Ovary (tissue), 9 donors: ENCODE results near the gene ARMH3. TPM values are rescaled to one million over a fixed set of nuclear protein-coding genes. Genes with fewer than 3 reads are reported as not detected.

Source experiments
- DNase-seq, 5 donors: peaks; one replicate each; pipeline ENCODE4 v3.0.0-alpha.2; 2019 to 2020
- H3K27ac ChIP-seq, 2 donors: fragments of 200-600 bp; one replicate each; pipeline versions ENCODE4 v1.5.1 to v1.8.0; 2019 to 2022
- H3K27me3 ChIP-seq: fragments of 200-600 bp; one replicate; pipeline ENCODE4 v1.8.0; 2022
- H3K36me3 ChIP-seq: fragments of 200-600 bp; sonication (generic); one replicate; pipeline ENCODE4 v1.5.1; 2019
- H3K4me1 ChIP-seq: one replicate; pipeline ENCODE4 v1.8.1; 2013; ENCODE audit warnings: mild to moderate bottlenecking, moderate library complexity; ENCODE audit not compliant: insufficient read depth
- H3K4me3 ChIP-seq: fragments of 200-600 bp; sonication (generic); one replicate; pipeline ENCODE4 v1.5.1; 2017
- H3K9me3 ChIP-seq, 2 donors: fragments of 200-600 bp in 1 of 2; sonication (generic) in 1 of 2; one replicate each; pipeline versions ENCODE4 v1.5.1 to v1.8.1; 2013 to 2019; ENCODE audit warnings: mild to moderate bottlenecking in 1 of 2, moderate library complexity in 1 of 2
- CTCF ChIP-seq, 3 donors: fragments of 450-650 bp in 2 of 3; fragments of 200-600 bp in 1 of 3; IDR thresholded peaks; one replicate each; pipeline versions ENCODE4 v1.5.1 to v1.8.0; 2016 to 2022; ENCODE audit warnings: antibody characterized with exemption in 3 of 3, mild to moderate bottlenecking in 1 of 3
- EP300 ChIP-seq: sonication (generic); formaldehyde crosslinking; IDR thresholded peaks from one replicate; pipeline ENCODE4 v1.6.1; 2017; ENCODE audit warnings: antibody characterized with exemption
- POLR2A ChIP-seq: fragments of 450-650 bp; IDR thresholded peaks from one replicate; pipeline ENCODE4 v1.6.1; 2017; ENCODE audit warnings: antibody characterized with exemption, mild to moderate bottlenecking, moderate library complexity
- WGBS, 3 donors: extraction: QIAGEN DNeasy Blood & Tissue Kit in 1 of 3; methylation state at CpG; one replicate each; pipeline versions ENCODE4 v1.1.5 to v1.1.7; 2013 to 2017; 5-methylcytosine and 5-hydroxymethylcytosine counted together
- intact Hi-C, 4 donors: fragments of 100-400 bp; cut with DNase I; formaldehyde crosslinking; loops; one replicate each; pipeline versions ENCODE4 v1.11.0 to v1.15.1; 2022 to 2023
- polyA plus RNA-seq, 2 donors: library from polyadenylated mRNA; stranded (reverse); fragments of 200-250 nt in 1 of 2; fragments of 350-450 nt in 1 of 2; fragmentation: Illumina TruSeq in 1 of 2; extraction: RNeasy Lipid Tissue Mini Kit (QIAGEN cat#74804) in 1 of 2; gene quantifications; one replicate each; pipeline ENCODE4 v1.2.3, GENCODE V29; 2013 to 2014
- total RNA-seq, 7 donors: library from RNA; depleted of rRNA in 2 of 7; stranded (reverse); fragments of >200 nt in 2 of 7; fragmentation: NEBNext Ultra II Directional in 3 of 7; extraction: Animal tissue kit (Norgen Biotek cat#: 25700) in 3 of 7; gene quantifications; one replicate each; pipeline versions ENCODE4 v1.1.0 to v1.2.4, GENCODE V29; 2016 to 2023
- donor health status: DM: no; HTN: no; CAD: no; lungs with moderate emphysema.
- donor health status: DM: no; HTN: no; CAD: no.
- donor health status: Bipolar disorder and iron deficiency.
- donor health status: DM: yes; HTN: yes; CAD: no.
- donor health status: DM: no; HTN: no; CAD: no.
- donor health status: DM: yes; HTN: yes; CAD: no.

The ARMH3 gene
- total and polyA plus RNA-seq, 9 donors, result 9.1 to 24.2 (median 18.1) TPM

- peak in 1 of 5 donors; percentile 55 for DNase-seq
- intact Hi-C loops, result loop anchor here in 3 of 4 donors (5.0 to 10.0 kb wide), 2 partner anchors 165 to 173 kb away; no protein-coding TSS in a partner anchor
- Histone ChIP-seq H3K4me1 (peaks cover 8% of the 10 kb centered on the region), H3K27ac (no peak overlapping the region), H3K27me3 (no peaks in the 10 kb centered on the region), H3K36me3 (no peaks in the 10 kb centered on the region), H3K4me3 (no peak overlapping the region), H3K9me3 (no peaks in the 10 kb centered on the region)
- 12 to 14% (median 12%) methylated on average over 34 to 36 of the region's 36 CpGs for WGBS, 3 donors
- no peak for TF ChIP-seq EP300
- no peak for TF ChIP-seq CTCF (IDR thresholded peaks at IDR 0.05)
Measured at GRCh38 chr10:101839416-101840063, 216.4 kb downstream of the ARMH3 start.

- WGBS, 3 donors, result 95 to 100% (median 97%) methylated on average over 1 of the region's 1 CpG
- intact Hi-C loops, result no loop called here
Measured at GRCh38 chr10:101839002-101839401, 217.0 kb downstream of the ARMH3 start.

GRCh38 chr10:101838416-101838970 is 217.5 kb downstream of the ARMH3 start:
- no peaks in the 10 kb centered on the region for H3K36me3 ChIP-seq
- DNase-seq, result peak in 1 of 5 donors; percentile 7
- no peak overlapping the region for H3K4me3 ChIP-seq
- 74 to 78% (median 76%) methylated on average over 6 of the region's 6 CpGs for WGBS, 3 donors
- H3K4me1 ChIP-seq, result peaks cover 6% of the 10 kb centered on the region
- TF ChIP-seq EP300, result no peak
- intact Hi-C loops, result no loop called here
- no peaks in the 10 kb centered on the region for H3K9me3 ChIP-seq
- H3K27me3 ChIP-seq, result no peaks in the 10 kb centered on the region
- no peak overlapping the region for H3K27ac ChIP-seq

More at GRCh38 chr10:101839002-101839401, 217.0 kb downstream of the ARMH3 start:
- TF ChIP-seq EP300 (no peak), CTCF (IDR thresholded peaks at IDR 0.05) (no peak), POLR2A (no peak)
- peaks cover 8% of the 10 kb centered on the region for H3K4me1 ChIP-seq
- no peak overlapping the region for H3K27ac ChIP-seq
- DNase-seq, result no peak
- H3K4me3 ChIP-seq, result no peak overlapping the region
- no peaks in the 10 kb centered on the region for H3K36me3 ChIP-seq
- H3K27me3 ChIP-seq, result no peaks in the 10 kb centered on the region
- H3K9me3 ChIP-seq, result no peaks in the 10 kb centered on the region

GRCh38 chr10:101837748-101838147 is 218.2 kb downstream of the ARMH3 start:
- 64 to 70% (median 66%) methylated on average over 2 of the region's 2 CpGs for WGBS, 3 donors
- no peaks in the 10 kb centered on the region for H3K27me3 ChIP-seq
- intact Hi-C loops, result no loop called here
- no peak for TF ChIP-seq EP300
- no peak for TF ChIP-seq CTCF (IDR thresholded peaks at IDR 0.05)
- TF ChIP-seq POLR2A, result no peak
- H3K4me1 ChIP-seq, result peaks cover 6% of the 10 kb centered on the region
- no peak overlapping the region for H3K4me3 ChIP-seq
- peak in 1 of 5 donors; percentile 19 for DNase-seq
- no peaks in the 10 kb centered on the region for H3K9me3 ChIP-seq
- H3K36me3 ChIP-seq, result no peaks in the 10 kb centered on the region
- H3K27ac ChIP-seq, result no peak overlapping the region

GRCh38 chr10:101835362-101835761 is 220.6 kb downstream of the ARMH3 start:
- TF ChIP-seq POLR2A (no peak), EP300 (no peak), CTCF (IDR thresholded peaks at IDR 0.05) (no peak)

More at GRCh38 chr10:101835362-101835761, 220.6 kb downstream of the ARMH3 start:
- Histone ChIP-seq H3K36me3 (no peaks in the 10 kb centered on the region), H3K4me3 (no peak overlapping the region), H3K9me3 (no peaks in the 10 kb centered on the region), H3K27me3 (no peaks in the 10 kb centered on the region), H3K4me1 (peaks cover 8% of the 10 kb centered on the region), H3K27ac (no peak overlapping the region)
- peak in 1 of 5 donors; percentile 17 for DNase-seq
- intact Hi-C loops, result no loop called here
- WGBS, 3 donors, result 80 to 84% (median 82%) methylated on average over 4 of the region's 4 CpGs
